Skeletal muscle tissue (tissue), 4 donors: ENCODE measurements around the gene KCNMB1. TPM values are rescaled to one million over a fixed set of nuclear protein-coding genes. Genes with fewer than 3 reads are reported as not detected.
A peak's percentile ranks its signal among the peaks of the same experiment; 100 is the strongest.

Source experiments
- H3K27ac ChIP-seq: one replicate; pipeline ENCODE4 v1.7.0; 2013; ENCODE audit warnings: mild to moderate bottlenecking, low read depth, low read length, inconsistent platforms
- H3K27me3 ChIP-seq, 3 donors: one replicate each; pipeline ENCODE4 v1.7.0; 2013; ENCODE audit warnings: low read length in 3 of 3; ENCODE audit not compliant: control insufficient read depth in 3 of 3, insufficient read depth in 3 of 3
- H3K36me3 ChIP-seq, 3 donors: one replicate each; pipeline ENCODE4 v1.7.0; 2013; ENCODE audit warnings: low read length in 3 of 3; ENCODE audit not compliant: control insufficient read depth in 3 of 3, insufficient read depth in 3 of 3
- H3K4me1 ChIP-seq, 3 donors: one replicate each; pipeline ENCODE4 v1.7.0; 2013; ENCODE audit warnings: low read length in 3 of 3, mild to moderate bottlenecking in 3 of 3; ENCODE audit not compliant: control insufficient read depth in 3 of 3, insufficient read depth in 3 of 3
- H3K4me3 ChIP-seq, 3 donors: one replicate each; pipeline ENCODE4 v1.7.0; 2013; ENCODE audit warnings: low read length in 3 of 3
- H3K9ac ChIP-seq, 3 donors: one replicate each; pipeline ENCODE4 v1.7.0; 2013; ENCODE audit warnings: low read length in 3 of 3, mild to moderate bottlenecking in 3 of 3, moderate library complexity in 2 of 3, low read depth in 1 of 3
- H3K9me3 ChIP-seq, 3 donors: one replicate each; pipeline ENCODE4 v1.7.0; 2013; ENCODE audit warnings: low read length in 3 of 3; ENCODE audit not compliant: control insufficient read depth in 3 of 3
- total RNA-seq: library from RNA; depleted of rRNA; stranded (reverse); fragments of >200 nt; gene quantifications from one replicate; pipeline ENCODE4 v1.2.3, GENCODE V29; 2014
- donor health status: Osteomylitis.

Gene KCNMB1
- total RNA-seq, 1 donor from 2014 or later = under 0.01 TPM

DNA sequence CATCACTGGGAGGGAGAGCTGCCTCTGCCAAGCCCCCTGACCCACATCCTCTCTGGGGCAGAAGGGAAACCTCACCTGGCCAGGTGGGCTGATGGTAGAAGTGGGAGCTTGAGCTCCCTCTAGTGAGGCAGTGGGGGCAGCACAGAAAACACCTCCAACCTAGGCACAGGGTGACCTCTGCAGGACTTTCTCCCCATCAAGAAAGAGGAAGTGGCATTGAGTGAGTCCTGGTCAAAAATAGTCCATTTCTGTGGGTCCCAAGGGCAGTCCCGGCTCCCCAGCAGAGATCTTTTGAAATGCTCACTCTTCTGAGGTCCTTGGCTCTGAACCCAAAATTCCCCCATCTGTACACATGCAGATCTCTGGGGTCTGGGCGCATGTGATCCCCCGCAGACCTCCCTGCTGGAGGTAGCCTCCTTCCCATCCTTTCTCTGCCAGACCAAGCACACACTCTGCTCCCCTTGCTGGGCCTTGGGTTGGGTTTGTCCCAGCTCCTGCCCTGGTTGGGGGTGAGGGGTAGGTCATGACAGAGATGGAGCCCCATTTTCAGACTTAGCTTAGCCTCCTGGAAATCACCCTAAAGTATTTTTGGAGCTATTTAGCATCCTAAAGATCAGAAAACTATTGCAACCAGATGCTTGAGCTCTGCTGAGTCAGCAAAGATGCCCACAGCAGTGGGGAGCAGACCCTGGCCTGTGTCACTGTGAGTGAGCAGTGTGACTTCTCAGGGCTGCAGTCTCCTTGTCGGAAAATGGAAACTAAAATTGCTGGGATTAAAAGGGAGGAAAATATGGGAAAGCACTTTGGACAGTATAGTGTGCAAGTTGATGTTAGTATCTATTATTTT, 50.0 kb downstream of the KCNMB1 start:
- no peaks in the 10 kb centered on the region for H3K36me3 ChIP-seq
- no peak overlapping the region for H3K9ac ChIP-seq
- no peak overlapping the region for H3K27ac ChIP-seq
- H3K27me3 ChIP-seq = no peaks in the 10 kb centered on the region
- no peaks in the 10 kb centered on the region for H3K4me1 ChIP-seq
- H3K4me3 ChIP-seq = no peak overlapping the region
- H3K9me3 ChIP-seq = peaks cover 0 to 2% (median 0%) of the 10 kb centered on the region in 3 donors

DNA sequence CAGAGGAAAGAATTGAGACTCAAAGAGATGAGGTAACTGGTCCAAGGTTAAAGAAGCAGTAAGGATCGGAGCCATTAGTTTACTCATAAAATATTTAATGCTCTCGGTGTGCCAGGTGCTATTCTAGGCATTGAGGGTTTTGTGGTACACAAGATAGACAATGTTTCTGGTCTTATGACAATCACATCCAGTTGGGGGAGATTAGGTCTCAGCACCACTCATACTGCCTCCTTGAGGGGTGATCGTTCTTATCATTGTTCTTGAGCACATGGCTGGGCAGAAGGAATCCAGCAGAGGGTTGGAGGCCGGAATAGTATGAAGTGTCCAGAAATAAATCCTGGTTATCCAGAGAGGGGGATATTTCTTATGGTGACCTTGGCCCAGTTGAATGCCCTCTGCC, 50.9 kb downstream of the KCNMB1 start:
- H3K27me3 ChIP-seq = no peaks in the 10 kb centered on the region
- H3K27ac ChIP-seq = no peak overlapping the region
- H3K9ac ChIP-seq = no peak overlapping the region
- no peaks in the 10 kb centered on the region for H3K36me3 ChIP-seq
- peaks cover 0 to 2% (median 0%) of the 10 kb centered on the region in 3 donors for H3K9me3 ChIP-seq
- peaks cover 0 to 3% (median 0%) of the 10 kb centered on the region in 3 donors for H3K4me1 ChIP-seq
- H3K4me3 ChIP-seq = no peak overlapping the region

DNA sequence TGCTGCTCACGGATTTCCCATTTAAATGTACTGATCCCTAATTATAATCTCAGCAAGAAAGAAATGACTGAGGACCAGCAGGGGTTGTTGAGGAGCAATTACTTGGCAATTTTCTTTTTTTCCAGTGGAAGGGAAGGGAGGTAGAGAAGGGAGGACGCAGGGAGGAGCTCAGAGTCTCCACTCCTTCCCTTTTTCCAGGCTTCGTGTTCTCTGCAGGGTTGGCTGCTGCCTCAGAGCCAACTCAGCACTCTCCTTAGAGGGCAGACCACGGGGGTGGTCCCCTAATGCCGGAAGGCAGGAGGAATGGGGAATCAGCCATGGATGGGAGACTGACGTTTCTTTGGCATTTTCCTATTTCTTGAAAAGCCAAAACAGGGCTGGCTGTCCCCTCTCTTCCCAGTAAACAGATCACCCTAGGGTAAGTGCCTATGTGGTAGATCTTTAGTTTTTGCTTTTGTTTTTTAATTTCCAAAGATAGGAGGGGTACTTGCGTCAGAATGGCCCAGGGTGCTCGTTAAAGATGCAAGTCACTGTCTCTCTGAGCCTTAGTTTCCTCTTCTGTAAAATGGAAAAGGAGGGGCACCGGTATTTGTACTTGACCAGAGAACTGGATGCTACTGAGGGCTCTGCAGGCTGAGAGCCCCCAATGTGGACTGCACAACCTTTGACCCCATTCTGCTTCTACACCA, 52.0 kb downstream of the KCNMB1 start:
- no peaks in the 10 kb centered on the region for H3K27me3 ChIP-seq
- no peak overlapping the region for H3K4me3 ChIP-seq
- H3K9ac ChIP-seq = no peak overlapping the region
- no peak overlapping the region for H3K27ac ChIP-seq
- H3K36me3 ChIP-seq = no peaks in the 10 kb centered on the region
- H3K4me1 ChIP-seq = peaks cover 0 to 3% (median 0%) of the 10 kb centered on the region in 3 donors
- peaks cover 0 to 2% (median 0%) of the 10 kb centered on the region in 3 donors for H3K9me3 ChIP-seq

DNA sequence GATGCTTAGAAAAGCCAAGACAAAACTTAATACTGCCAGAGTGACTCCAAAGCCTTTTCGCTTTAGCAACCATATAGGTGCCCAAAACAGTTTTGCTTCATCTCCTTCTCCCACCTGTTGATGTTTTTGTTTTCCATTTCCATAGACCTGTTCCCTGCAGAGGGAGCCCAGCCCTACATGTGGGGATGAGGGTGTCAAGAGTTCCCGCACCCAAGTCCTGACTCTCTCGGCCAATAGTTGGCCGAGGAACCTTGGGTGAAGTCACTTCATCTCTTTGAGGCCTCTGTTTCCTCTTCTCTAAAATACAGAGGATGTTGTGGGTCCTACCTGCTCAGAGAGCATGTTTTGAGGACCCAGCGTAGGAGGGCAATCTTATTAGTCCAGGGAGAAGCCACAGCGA, 53.1 kb downstream of the KCNMB1 start:
- Histone ChIP-seq H3K4me1 (peaks cover 5 to 8% (median 6%) of the 10 kb centered on the region in 3 donors), H3K9me3 (no peaks in the 10 kb centered on the region), H3K36me3 (no peaks in the 10 kb centered on the region), H3K27me3 (peaks cover 0 to 2% (median 0%) of the 10 kb centered on the region in 3 donors), H3K27ac (no peak overlapping the region), H3K4me3 (no peak overlapping the region), H3K9ac (no peak overlapping the region)

DNA sequence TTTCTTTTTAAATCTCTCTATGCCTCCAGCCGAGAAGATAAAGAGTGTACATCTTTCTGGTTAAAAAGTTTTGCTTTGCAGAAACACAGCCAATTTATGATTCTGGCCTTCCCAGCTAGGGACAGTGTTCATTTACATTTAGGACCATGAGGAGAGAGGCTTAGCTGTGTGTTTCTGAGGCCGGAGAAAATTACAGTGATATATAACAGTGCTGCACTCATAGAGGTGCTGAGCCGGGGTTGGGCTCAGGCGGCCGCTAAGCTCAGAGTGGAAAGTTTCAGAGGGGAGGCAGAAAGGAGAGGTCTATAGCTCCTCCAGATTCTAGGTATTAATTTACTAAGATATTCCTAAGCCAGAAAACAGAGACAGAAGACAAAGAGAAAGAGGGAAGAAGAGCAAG, 54.5 kb downstream of the KCNMB1 start:
- Histone ChIP-seq H3K9me3 (no peaks in the 10 kb centered on the region), H3K4me1 (peaks cover 9 to 14% (median 9%) of the 10 kb centered on the region in 3 donors), H3K9ac (no peak overlapping the region), H3K36me3 (no peaks in the 10 kb centered on the region), H3K27ac (no peak overlapping the region), H3K27me3 (peaks cover 0 to 2% (median 0%) of the 10 kb centered on the region in 3 donors), H3K4me3 (no peak overlapping the region)

DNA sequence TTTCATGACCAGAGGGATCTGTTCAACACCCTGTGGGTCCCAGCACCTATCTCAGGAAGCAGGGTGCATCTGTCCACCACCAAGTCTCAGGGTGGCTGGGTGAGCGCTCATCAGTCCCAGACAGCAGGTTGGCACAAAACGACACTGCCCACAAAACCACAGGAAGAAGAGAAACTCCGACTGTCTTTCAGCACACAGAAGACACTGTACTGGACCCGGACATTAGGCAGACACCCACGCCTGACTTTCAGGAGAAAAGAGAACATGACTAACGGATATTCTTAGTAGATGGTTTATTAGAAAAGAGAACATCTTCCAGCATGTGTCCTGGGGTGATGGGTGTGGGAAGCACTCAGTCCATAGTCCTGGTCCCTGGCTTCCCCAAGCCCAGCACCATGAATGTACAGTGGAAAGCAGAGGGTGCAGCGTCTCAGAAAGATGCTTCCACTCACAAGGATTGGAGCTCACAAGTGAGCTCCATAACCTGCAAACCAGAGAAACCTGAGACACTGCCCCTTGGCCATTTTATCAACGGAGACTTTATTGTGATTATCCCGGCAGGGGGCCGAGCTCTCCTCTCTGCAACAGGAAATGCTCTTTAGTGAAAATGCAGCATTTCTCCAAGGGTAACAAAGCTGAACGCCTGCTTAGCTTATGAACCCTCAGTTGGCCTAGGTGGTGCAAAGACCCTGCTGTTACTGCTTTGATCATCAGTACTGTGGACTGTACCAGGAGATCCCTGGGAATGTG, 55.8 kb downstream of the KCNMB1 start:
- H3K36me3 ChIP-seq = no peaks in the 10 kb centered on the region
- no peak overlapping the region for H3K27ac ChIP-seq
- peaks cover 0 to 2% (median 0%) of the 10 kb centered on the region in 3 donors for H3K27me3 ChIP-seq
- no peaks in the 10 kb centered on the region for H3K9me3 ChIP-seq
- no peak overlapping the region for H3K4me3 ChIP-seq
- H3K4me1 ChIP-seq = peaks cover 9 to 14% (median 9%) of the 10 kb centered on the region in 3 donors
- H3K9ac ChIP-seq = no peak overlapping the region

DNA sequence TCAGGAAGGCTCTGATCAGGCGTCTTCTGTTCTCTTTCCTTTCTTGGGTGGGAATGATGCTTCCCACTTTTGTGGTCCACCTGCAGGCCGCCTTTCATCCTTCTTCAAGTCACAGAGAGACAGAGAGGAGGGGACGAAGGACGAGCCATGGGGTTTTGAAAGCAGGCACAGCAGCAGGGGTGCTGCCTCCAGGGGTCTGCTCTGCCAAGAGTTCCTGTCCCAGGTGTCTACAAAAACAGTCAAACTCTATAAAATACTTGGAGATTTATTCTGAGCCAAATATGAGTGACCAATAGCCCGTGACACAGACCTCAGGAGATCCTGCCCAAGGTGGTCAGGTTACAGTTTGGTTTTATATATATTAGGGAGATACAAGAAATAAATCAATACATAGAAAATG, 57.1 kb downstream of the KCNMB1 start:
- peak overlapping the region; percentile 28 for H3K27ac ChIP-seq
- no peak overlapping the region for H3K9ac ChIP-seq
- H3K4me1 ChIP-seq = peaks cover 9 to 14% (median 9%) of the 10 kb centered on the region in 3 donors
- H3K36me3 ChIP-seq = no peaks in the 10 kb centered on the region
- H3K4me3 ChIP-seq = no peak overlapping the region
- H3K27me3 ChIP-seq = peaks cover 0 to 2% (median 0%) of the 10 kb centered on the region in 3 donors
- no peaks in the 10 kb centered on the region for H3K9me3 ChIP-seq

DNA sequence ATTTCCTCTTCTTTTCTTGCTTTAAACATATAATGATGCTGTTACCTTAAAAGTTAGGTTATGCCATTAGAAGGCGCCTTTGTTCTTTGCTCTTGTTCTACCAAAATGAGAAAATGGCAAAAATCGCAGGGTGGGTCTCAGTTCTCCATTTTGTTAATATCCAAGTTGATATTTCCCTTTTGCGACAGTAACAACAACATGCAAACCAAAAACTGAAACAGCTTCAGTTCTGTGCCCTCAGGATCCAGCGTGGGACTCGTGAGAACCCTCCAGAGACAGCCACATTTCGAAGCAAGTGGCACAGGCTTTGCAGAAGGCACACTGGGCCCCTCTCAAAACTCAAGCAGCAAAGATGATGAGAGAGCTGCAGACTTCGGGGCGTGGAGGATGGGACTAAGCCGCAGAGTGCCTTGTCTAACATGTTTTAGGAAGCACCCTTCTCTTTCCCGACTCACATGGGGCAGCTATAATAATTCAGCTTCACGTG, 58.6 kb downstream of the KCNMB1 start:
- Histone ChIP-seq H3K9ac (no peak overlapping the region), H3K9me3 (no peaks in the 10 kb centered on the region), H3K27ac (peak overlapping the region; percentile 28), H3K4me3 (peak overlapping the region in 1 of 3 donors; percentile 27), H3K4me1 (peaks cover 9 to 14% (median 9%) of the 10 kb centered on the region in 3 donors), H3K36me3 (no peaks in the 10 kb centered on the region), H3K27me3 (peaks cover 0 to 2% (median 0%) of the 10 kb centered on the region in 3 donors)

DNA sequence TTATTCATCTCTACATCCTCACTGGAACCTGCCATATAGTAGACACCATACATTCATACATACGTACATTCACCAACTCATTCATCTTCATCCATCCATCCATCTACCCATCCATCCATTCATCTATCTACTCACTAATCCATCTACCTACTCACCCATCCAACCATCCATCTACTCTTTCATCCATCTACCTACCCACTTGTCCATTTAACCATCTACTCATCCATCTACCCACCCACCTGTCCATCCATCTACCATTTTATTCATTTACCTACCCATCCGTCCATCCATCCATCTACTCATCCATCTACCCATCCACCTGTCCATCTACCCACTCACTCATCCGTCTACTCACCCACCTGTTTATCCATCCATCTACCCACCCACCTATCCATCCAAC, 59.6 kb downstream of the KCNMB1 start:
- H3K27me3 ChIP-seq = peaks cover 0 to 2% (median 0%) of the 10 kb centered on the region in 3 donors
- no peak overlapping the region for H3K27ac ChIP-seq
- H3K4me1 ChIP-seq = peaks cover 9 to 14% (median 9%) of the 10 kb centered on the region in 3 donors
- H3K9me3 ChIP-seq = no peaks in the 10 kb centered on the region
- no peak overlapping the region for H3K9ac ChIP-seq
- H3K36me3 ChIP-seq = no peaks in the 10 kb centered on the region
- no peak overlapping the region for H3K4me3 ChIP-seq
